GM12878 (cell line): ENCODE measurements around the gene DNAJC11. TPM values are rescaled to one million over a fixed set of nuclear protein-coding genes. Genes with fewer than 3 reads are reported as not detected.

Experiments
- ATAC-seq: fragments of 200-7000 bp; cut with Tn5 transposase; 3 replicates; pipeline ENCODE4 v1.9.1; 2020; ENCODE audit warnings: mild to moderate bottlenecking, moderate library complexity
- BruUV-seq: library from RNA; stranded (reverse); fragments of 400-500 nt; replicated peaks from 2 replicates; lab custom pipeline; 2021; lab: Mats Ljungman, UMichigan
- CTCF ChIA-PET: fragments of 300-600 bp; sonication (Branson Sonifier 250); formaldehyde crosslinking; extraction: SDS; loops from one replicate; lab custom pipeline; 2021; ENCODE audit warnings: inconsistent platforms; lab: Yijun Ruan, JAX
- POLR2A ChIA-PET: fragments of 350-600 bp; formaldehyde crosslinking; extraction: SDS; loops from one replicate; lab custom pipeline; 2021; ENCODE audit warnings: inconsistent platforms; lab: Charles Lee
- RAD21 ChIA-PET: fragments of 300-600 bp; sonication (Branson Sonifier 250); formaldehyde crosslinking; loops from one replicate; lab custom pipeline; 2023; ENCODE audit warnings: antibody characterized with exemption; ENCODE audit not compliant: unreplicated experiment; lab: Charles Lee
- SMC1A ChIA-PET: fragments of 300-600 bp; sonication (Branson Sonifier 250); formaldehyde crosslinking; loops from one replicate; lab custom pipeline; 2023; ENCODE audit not compliant: unreplicated experiment, uncharacterized antibody; lab: Charles Lee
- DNase-seq: peaks from one replicate; pipeline ENCODE4 v3.0.0-alpha.2; 2011; ENCODE audit warnings: low read depth, low spot score
- FAIRE-seq: peaks from 3 replicates; lab custom pipeline; 2011; peaks lifted over from hg19 to GRCh38; lab: Jason Lieb, UNC
- H2AFZ ChIP-seq: 2 replicates; pipeline ENCODE4 v1.6.0; 2011; ENCODE audit warnings: low read depth, low read length, control low read depth; ENCODE audit not compliant: control insufficient read depth
- H3K27ac ChIP-seq: 2 replicates; pipeline ENCODE4 v1.5.1; 2011; ENCODE audit warnings: control low read depth; ENCODE audit not compliant: control insufficient read depth, insufficient read depth
- H3K27me3 ChIP-seq, 2 experiments: replicated peaks in 1 of 2; 2 replicates each; pipeline versions ENCODE4 v1.6.0 to v1.6.1; 2011; ENCODE audit warnings: low read length in 1 of 2; ENCODE audit not compliant: control insufficient read depth in 2 of 2, insufficient read depth in 2 of 2
- H3K36me3 ChIP-seq, 2 experiments: 2 replicates each; pipeline ENCODE4 v1.5.1; 2011; ENCODE audit warnings: low read length in 1 of 2; ENCODE audit not compliant: control insufficient read depth in 2 of 2, insufficient read depth in 2 of 2
- H3K4me1 ChIP-seq: 2 replicates; pipeline ENCODE4 v1.6.1; 2011; ENCODE audit warnings: mild to moderate bottlenecking, low read length, moderate library complexity, mixed read lengths; ENCODE audit not compliant: control insufficient read depth, insufficient read depth
- H3K4me2 ChIP-seq: 2 replicates; pipeline ENCODE4 v1.6.0; 2011; ENCODE audit warnings: control low read depth; ENCODE audit not compliant: control insufficient read depth, insufficient read depth
- H3K4me3 ChIP-seq: fragments of 200-600 bp; sonication (generic); 2 replicates; pipeline ENCODE4 v1.5.1; 2016
- H3K79me2 ChIP-seq: 2 replicates; pipeline ENCODE4 v1.6.0; 2011; ENCODE audit warnings: low read length; ENCODE audit not compliant: control insufficient read depth, insufficient read depth
- H3K9ac ChIP-seq: 2 replicates; pipeline ENCODE4 v1.8.0; 2011; ENCODE audit warnings: low read length, control low read depth, mixed read lengths; ENCODE audit not compliant: control insufficient read depth, insufficient read depth
- H3K9me3 ChIP-seq: replicated peaks from 3 replicates; pipeline ENCODE4 v1.5.1; 2011; ENCODE audit warnings: mild to moderate bottlenecking, low read length; ENCODE audit not compliant: control insufficient read depth, insufficient read depth
- H4K20me1 ChIP-seq: 2 replicates; pipeline ENCODE4 v1.6.0; 2011; ENCODE audit not compliant: control insufficient read depth, insufficient read depth
- JUND ChIP-seq: IDR thresholded peaks from 2 replicates; pipeline ENCODE4 v1.6.1; 2012; ENCODE audit warnings: low read depth, mild to moderate bottlenecking, low read length, improper control_type of control experiment, moderate library complexity
- NR2C1 ChIP-seq: fragments of 450-650 bp; IDR thresholded peaks from 2 replicates; pipeline ENCODE4 v1.6.1; 2017; ENCODE audit warnings: antibody characterized with exemption, mild to moderate bottlenecking, moderate library complexity
- SMAD5 ChIP-seq: IDR thresholded peaks from 2 replicates; pipeline ENCODE4 v1.6.1; 2016; ENCODE audit warnings: antibody characterized with exemption, low read depth
- SUZ12 ChIP-seq: fragments of 200-600 bp; sonication (generic); IDR thresholded peaks from one replicate; pipeline ENCODE4 v1.6.1; 2018; ENCODE audit warnings: antibody characterized with exemption, mild to moderate bottlenecking; ENCODE audit not compliant: unreplicated experiment
- YBX1 ChIP-seq: fragments of 450-650 bp; IDR thresholded peaks from 2 replicates; pipeline ENCODE4 v1.6.1; 2016; ENCODE audit warnings: antibody characterized with exemption
- WGBS: methylation state at CpG from one replicate; pipeline ENCODE4 v1.1.6; 2016; ENCODE audit warnings: low lambda C conversion rate; ENCODE audit not compliant: insufficient replicate concordance, insufficient coverage; ENCODE audit errors: missing lambda C conversion rate; 5-methylcytosine and 5-hydroxymethylcytosine counted together
- in situ Hi-C: fragments of 300-500 bp; cut with MboI; formaldehyde crosslinking; loops from 9 replicates; pipeline ENCODE4 v1.14.3; 2018; ENCODE audit warnings: mixed read lengths
- intact Hi-C: fragments of 100-400 bp; cut with micrococcal nuclease; formaldehyde crosslinking; loops from one replicate; pipeline ENCODE4 v1.14.2; 2022; ENCODE audit not compliant: unreplicated experiment
- polyA plus RNA-seq, 11 experiments: library from polyadenylated mRNA; depleted of rRNA in 4 of 11; unstranded in 6 of 11; stranded (reverse) in 5 of 11; fragments of >200 nt; fragmentation: Nextera tagmentation in 4 of 11; fragmentation: Illumina TruSeq in 1 of 11; extraction: Ambion mirVana in 4 of 11; extraction: Trizol in 1 of 11; gene quantifications; 1 replicate in 1 of 11; 2 replicates in 10 of 11; pipeline versions ENCODE4 v1.2.1 to v1.2.3, GENCODE V29; 2011 to 2016; ENCODE audit warnings: inconsistent platforms in 2 of 11, missing spikeins in 2 of 11, low read depth in 1 of 11
- total RNA-seq, 4 experiments: library from RNA; depleted of rRNA in 3 of 4; stranded (reverse); fragments of >200 nt in 3 of 4; fragmentation: Illumina TruSeq in 1 of 4; extraction: Trizol in 1 of 4; gene quantifications; 2 replicates each; pipeline versions ENCODE4 v1.2.1 to v1.2.3, GENCODE V29; 2013 to 2021

The DNAJC11 gene
- total and polyA plus RNA-seq, 10 of the 15 experiments (the other 5 are each of a cell fraction or from before 2014, with no cell fraction given) = 5.0 to 58.8 (median 39.5) TPM

DNA sequence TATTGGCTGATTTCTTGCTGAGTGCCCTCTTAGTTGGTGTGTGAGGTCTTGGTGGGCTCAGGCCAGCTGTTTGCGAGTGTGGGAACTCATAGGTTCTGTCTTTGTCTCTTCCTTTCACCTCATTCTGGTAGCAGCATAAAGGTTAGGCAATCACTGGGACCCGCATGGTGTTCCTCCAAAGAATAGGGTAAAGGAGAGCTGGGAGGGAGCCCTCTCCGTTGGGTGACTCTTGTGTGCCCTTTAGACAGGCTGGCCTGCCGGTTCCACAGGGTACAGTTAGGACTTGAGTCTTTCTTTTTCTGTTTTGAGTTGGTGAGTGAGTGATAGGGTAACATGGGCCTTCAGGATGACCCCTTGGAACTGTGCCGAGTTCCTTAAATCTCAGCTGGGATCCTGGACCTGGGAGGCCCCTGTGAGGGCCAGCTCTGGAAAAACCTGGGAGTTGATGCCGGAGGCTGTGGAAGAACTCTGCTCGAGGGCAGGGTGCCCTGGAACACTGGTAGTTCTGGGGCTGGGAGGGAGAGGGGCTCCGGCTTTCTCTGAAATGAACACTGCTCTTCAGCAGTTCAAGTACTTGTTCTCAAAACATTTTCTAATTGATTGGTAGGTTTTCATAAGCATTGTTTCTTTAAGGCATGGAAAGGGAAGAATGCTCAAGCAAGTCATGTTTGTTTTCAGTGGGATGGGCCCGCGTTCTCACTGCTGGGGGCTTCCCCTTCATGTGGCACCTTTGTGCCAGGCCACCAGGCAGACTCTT is 79.0 kb downstream of the DNAJC11 start:
- Histone ChIP-seq H3K4me2 (no peak overlapping the region), H3K4me1 (peaks cover 16% of the 10 kb centered on the region), H2AFZ (no peak overlapping the region), H3K27ac (no peak overlapping the region), H3K9ac (no peak overlapping the region), H4K20me1 (no peaks in the 10 kb centered on the region), H3K27me3 (no peaks in the 10 kb centered on the region), H3K4me3 (no peak overlapping the region), H3K79me2 (peaks cover 22% of the 10 kb centered on the region), H3K36me3 (peaks cover 9 to 19% of the 10 kb centered on the region in 2 experiments; a peak in 3 of 4 replicates), H3K9me3 (no peaks in the 10 kb centered on the region)
- ATAC-seq (no peak), FAIRE-seq (no peak), DNase-seq (no peak)
- POLR2A ChIA-PET = no interaction called here
- TF ChIP-seq SMAD5 (no peak), NR2C1 (no peak), JUND (no peak), YBX1 (no peak), SUZ12 (no peak)
- BruUV-seq = no TSS peak
- in situ Hi-C loops (no loop called here), intact Hi-C loops (no loop called here)
- SMC1A ChIA-PET = interaction anchor here (2.1 kb wide), 1 partner anchor 43 kb away, joined by 5 read pairs; the partner anchor contains the start of gene ZBTB48
- CTCF ChIA-PET = interaction anchor here (1.2 to 2.2 kb wide), 3 partner anchors 42 to 68 kb away, joined by 4 to 5 read pairs (median 4); partner anchors contain the start of genes NOL9 and TAS1R1
- RAD21 ChIA-PET = interaction anchor here (1.1 kb wide), 1 partner anchor 68 kb away, joined by 5 read pairs; the partner anchor contains the start of gene NOL9
- 97% methylated on average over 10 of the region's 10 CpGs for WGBS
